Endothelial cell of umbilical vein (primary cell): ENCODE results near the gene COLEC11. TPM values are rescaled to one million over a fixed set of nuclear protein-coding genes. Genes with fewer than 3 reads are reported as not detected.

Source experiments
- BruUV-seq: library from RNA; stranded (reverse); fragments of 400-500 nt; replicated peaks from 2 replicates; lab custom pipeline; 2021; lab: Mats Ljungman, UMichigan
- CTCF ChIA-PET: fragments of 300-600, 350-600 bp; sonication (Branson Sonifier 250); formaldehyde crosslinking; loops from one replicate; lab custom pipeline; 2021; ENCODE audit warnings: antibody characterized with exemption, inconsistent platforms; lab: Charles Lee
- POLR2A ChIA-PET: fragments of 300-600, 350-600 bp; sonication (Branson Sonifier 250); formaldehyde crosslinking; loops from one replicate; lab custom pipeline; 2021; ENCODE audit warnings: antibody characterized with exemption, inconsistent platforms; lab: Charles Lee
- DNase-seq: peaks from one replicate; pipeline ENCODE4 v3.0.0-alpha.2; 2011; ENCODE audit warnings: low read depth, low spot score
- FAIRE-seq: peaks from 2 replicates; lab custom pipeline; 2011; peaks lifted over from hg19 to GRCh38; lab: Jason Lieb, UNC
- H2AFZ ChIP-seq: 2 replicates; pipeline ENCODE4 v1.6.0; 2012; ENCODE audit warnings: low read depth, low read length, control low read depth, inconsistent platforms
- H3K27ac ChIP-seq: 2 replicates; pipeline ENCODE4 v1.5.1; 2011; ENCODE audit warnings: low read depth, mild to moderate bottlenecking, control low read depth, low read length, moderate library complexity; ENCODE audit not compliant: insufficient read depth
- H3K27me3 ChIP-seq, 2 experiments: 2 replicates each; pipeline versions ENCODE4 v1.6.0 to v1.6.1; 2011; ENCODE audit warnings: low read length in 2 of 2, mixed read lengths in 1 of 2; ENCODE audit not compliant: control insufficient read depth in 2 of 2, insufficient read depth in 2 of 2
- H3K36me3 ChIP-seq, 2 experiments: 2 replicates in 1 of 2; 3 replicates in 1 of 2; pipeline ENCODE4 v1.5.1; 2011; ENCODE audit warnings: low read length in 2 of 2, mild to moderate bottlenecking in 1 of 2, moderate library complexity in 1 of 2; ENCODE audit not compliant: control insufficient read depth in 2 of 2, insufficient read depth in 2 of 2; ENCODE audit errors: extremely low read depth in 1 of 2
- H3K4me1 ChIP-seq: 3 replicates; pipeline ENCODE4 v1.5.1; 2011; ENCODE audit warnings: mild to moderate bottlenecking, low read length; ENCODE audit not compliant: control insufficient read depth, insufficient read depth; ENCODE audit errors: extremely low read depth
- H3K4me2 ChIP-seq: 2 replicates; pipeline ENCODE4 v1.6.1; 2011; ENCODE audit warnings: low read length, control low read depth, mixed read lengths; ENCODE audit not compliant: insufficient read depth
- H3K4me3 ChIP-seq, 3 experiments: fragments of 200-600 bp in 1 of 3; sonication (generic), shearing (Covaris generic) in 1 of 3; replicated peaks in 1 of 3; 2 replicates each; pipeline ENCODE4 v1.5.1; 2011 to 2016; ENCODE audit warnings: control low read depth in 3 of 3, low read length in 3 of 3, mild to moderate bottlenecking in 2 of 3, inconsistent platforms in 1 of 3, low read depth in 1 of 3, moderate library complexity in 1 of 3; ENCODE audit not compliant: insufficient read depth in 1 of 3
- H3K79me2 ChIP-seq: 2 replicates; pipeline ENCODE4 v1.6.0; 2012; ENCODE audit warnings: low read length, inconsistent platforms; ENCODE audit not compliant: control insufficient read depth, insufficient read depth
- H3K9ac ChIP-seq: replicated peaks from 2 replicates; pipeline ENCODE3; 2011; ENCODE audit warnings: low read length, control low read depth; ENCODE audit not compliant: insufficient read depth; ENCODE audit errors: extremely low read depth
- H3K9me1 ChIP-seq: replicated peaks from 3 replicates; pipeline ENCODE4 v1.6.0; 2011; ENCODE audit warnings: mild to moderate bottlenecking, low read length; ENCODE audit not compliant: control insufficient read depth, insufficient read depth; ENCODE audit errors: extremely low read depth
- H3K9me3 ChIP-seq: replicated peaks from 2 replicates; pipeline ENCODE4 v1.5.1; 2012; ENCODE audit warnings: low read length, inconsistent platforms; ENCODE audit not compliant: control insufficient read depth, insufficient read depth
- H4K20me1 ChIP-seq: replicated peaks from 2 replicates; pipeline ENCODE3; 2011; ENCODE audit warnings: mild to moderate bottlenecking, low read length; ENCODE audit not compliant: control insufficient read depth, insufficient read depth; ENCODE audit errors: extremely low read depth
- CTCF ChIP-seq, 2 donors: IDR thresholded peaks; 1 replicate in 1 of 2; 2 replicates in 1 of 2; pipeline ENCODE4 v1.5.1; 2011; ENCODE audit warnings: low read length in 2 of 2, mild to moderate bottlenecking in 2 of 2, moderate library complexity in 2 of 2, control low read depth in 1 of 2, inconsistent platforms in 1 of 2, low read depth in 1 of 2; ENCODE audit not compliant: insufficient read depth in 1 of 2; ENCODE audit errors: extremely low read depth in 1 of 2
- EZH2 ChIP-seq: IDR thresholded peaks from 2 replicates; pipeline ENCODE4 v1.6.1; 2012; ENCODE audit warnings: borderline replicate concordance, low read depth, mild to moderate bottlenecking, moderate library complexity, low read length, inconsistent platforms; ENCODE audit not compliant: severe bottlenecking
- FOS ChIP-seq: IDR thresholded peaks from 2 replicates; pipeline ENCODE4 v1.6.1; 2011; ENCODE audit warnings: mild to moderate bottlenecking, low read length, moderate library complexity, borderline replicate concordance; ENCODE audit not compliant: insufficient read depth
- GATA2 ChIP-seq: IDR thresholded peaks from 2 replicates; pipeline ENCODE4 v1.7.0; 2011; ENCODE audit warnings: low read depth, mild to moderate bottlenecking, moderate library complexity, mixed read lengths, low read length; ENCODE audit not compliant: insufficient read length, insufficient read depth
- JUN ChIP-seq: IDR thresholded peaks from 2 replicates; pipeline ENCODE4 v1.6.1; 2011; ENCODE audit warnings: borderline replicate concordance, low read depth; ENCODE audit not compliant: insufficient read length, insufficient read depth
- MYC ChIP-seq: IDR thresholded peaks from one replicate; pipeline ENCODE4 v1.6.1; 2011; ENCODE audit warnings: mild to moderate bottlenecking, low read depth, low read length
- POLR2A ChIP-seq: IDR thresholded peaks from 2 replicates; pipeline ENCODE4 v1.6.1; 2012; ENCODE audit warnings: low read depth, mild to moderate bottlenecking, control low read depth, low read length
- POLR2AphosphoS5 ChIP-seq: IDR thresholded peaks from 2 replicates; pipeline ENCODE4 v1.6.1; 2012; ENCODE audit warnings: low read depth, mild to moderate bottlenecking, control low read depth, low read length, moderate library complexity; ENCODE audit not compliant: insufficient read depth
- dilution Hi-C: fragments of 300-500 bp; cut with MboI; formaldehyde crosslinking; loops from one replicate; pipeline ENCODE4 v1.15.0; 2019; ENCODE audit warnings: low sequenced_read_pairs; ENCODE audit not compliant: extremely low pct_ligation_motif_present
- intact Hi-C: fragments of 100-400 bp; cut with micrococcal nuclease; formaldehyde crosslinking; loops from one replicate; pipeline ENCODE4 v1.10.0; 2022
- polyA plus RNA-seq, 4 experiments: library from polyadenylated mRNA; depleted of rRNA in 3 of 4; stranded (reverse) in 3 of 4; unstranded in 1 of 4; fragments of >200 nt; gene quantifications; 2 replicates each; pipeline versions ENCODE4 v1.2.1 to v1.2.3, GENCODE V29; 2011 to 2012; ENCODE audit warnings: missing spikeins in 1 of 4
- total RNA-seq: library from RNA; stranded (reverse); gene quantifications from 2 replicates; pipeline ENCODE4 v1.2.3, GENCODE V29; 2021
- TF ChIP-seq, protein P1 (sequence below): IDR thresholded peaks from 2 replicates; pipeline ENCODE4 v1.6.1; 2011; ENCODE audit not compliant: insufficient read depth, insufficient read length

COLEC11 gene
- total and polyA plus RNA-seq, 2 donors (not counting 3 experiments of a cell fraction or from before 2014, with no cell fraction given), result 0.15 TPM; not detected in 1

- FAIRE-seq, result no peak
- BruUV-seq, result no TSS peak
- POLR2A ChIA-PET, result no interaction called here
- intact Hi-C loops, result loop anchor here (5.0 kb wide), 2 partner anchors 76 to 351 kb away; partner anchors contain the start of gene RPS7
- Histone ChIP-seq H3K36me3 (no peaks in the 10 kb centered on the region), H3K9me3 (no peaks in the 10 kb centered on the region), H3K9me1 (no peaks in the 10 kb centered on the region), H3K9ac (no peak overlapping the region), H3K27me3 (no peaks in the 10 kb centered on the region), H4K20me1 (no peaks in the 10 kb centered on the region), H2AFZ (no peak overlapping the region), H3K27ac (no peak overlapping the region), H3K4me3 (no peak overlapping the region), H3K4me1 (peaks cover 2% of the 10 kb centered on the region), H3K79me2 (no peaks in the 10 kb centered on the region), H3K4me2 (no peak overlapping the region)
- TF ChIP-seq POLR2A, result no peak
- no peak for TF ChIP-seq CTCF (IDR thresholded peaks at IDR 0.05; ENCODE audit: extremely low read depth in 1 of 2, insufficient read depth in 1 of 2, low read depth in 1 of 2, low read length in 2 of 2)
- TF ChIP-seq JUN, result no peak
- TF ChIP-seq MYC, result no peak
- CTCF ChIA-PET, result interaction anchor here (1.0 to 4.1 kb wide), 2 partner anchors 204 to 230 kb away, joined by 3 to 41 read pairs; no protein-coding TSS in a partner anchor
- dilution Hi-C loops, result no loop called here
- no peak for DNase-seq
These were observed 58.1 kb downstream of the COLEC11 start for GRCh38 chr2:3652896-3653625.

DNA sequence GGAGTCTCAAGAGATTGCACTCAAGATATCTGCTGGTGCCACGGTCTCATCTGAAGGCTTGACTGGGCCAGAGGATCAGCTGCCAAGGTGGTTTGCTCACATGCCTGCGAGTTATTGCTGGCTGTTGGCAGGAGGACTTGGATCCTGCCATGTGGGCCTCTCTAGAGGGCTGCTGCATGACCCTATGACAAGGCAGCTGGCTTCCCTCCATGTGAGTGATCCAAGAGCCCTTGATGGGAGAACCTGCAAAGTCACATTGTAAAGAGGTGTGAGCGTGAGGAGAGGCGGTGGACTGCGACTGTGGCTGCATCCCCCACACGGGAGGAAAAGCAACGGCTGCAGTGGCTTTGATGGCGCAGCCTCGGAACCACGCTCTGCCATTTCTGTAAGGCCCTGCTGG is 59.1 kb downstream of the COLEC11 start:
- POLR2A ChIA-PET, result no interaction called here
- FAIRE-seq, result no peak
- BruUV-seq, result no TSS peak
- no peaks in the 10 kb centered on the region for H3K79me2 ChIP-seq
- H3K27me3 ChIP-seq, result no peaks in the 10 kb centered on the region
- dilution Hi-C loops, result no loop called here
- no peaks in the 10 kb centered on the region for H4K20me1 ChIP-seq
- no peaks in the 10 kb centered on the region for H3K36me3 ChIP-seq
- CTCF ChIA-PET, result interaction anchor here (4.1 kb wide), 1 partner anchor 231 kb away, joined by 41 read pairs; no protein-coding TSS in a partner anchor
- H3K4me2 ChIP-seq, result no peak overlapping the region
- no peak overlapping the region for H3K4me3 ChIP-seq
- H3K9ac ChIP-seq, result no peak overlapping the region
- intact Hi-C loops, result loop anchor here (5.0 kb wide), 2 partner anchors 77 to 352 kb away; partner anchors contain the start of gene RPS7
- peaks cover 2% of the 10 kb centered on the region for H3K4me1 ChIP-seq
- no peaks in the 10 kb centered on the region for H3K9me1 ChIP-seq
- no peaks in the 10 kb centered on the region for H3K9me3 ChIP-seq
- TF ChIP-seq, protein P1, sequence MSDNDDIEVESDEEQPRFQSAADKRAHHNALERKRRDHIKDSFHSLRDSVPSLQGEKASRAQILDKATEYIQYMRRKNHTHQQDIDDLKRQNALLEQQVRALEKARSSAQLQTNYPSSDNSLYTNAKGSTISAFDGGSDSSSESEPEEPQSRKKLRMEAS, result no peak
- TF ChIP-seq MYC (no peak), JUN (no peak), POLR2A (no peak), FOS (no peak), CTCF (IDR thresholded peaks at IDR 0.05; ENCODE audit: extremely low read depth in 1 of 2, insufficient read depth in 1 of 2, low read depth in 1 of 2, low read length in 2 of 2) (no peak), EZH2 (no peak), GATA2 (no peak), POLR2AphosphoS5 (no peak)
- H3K27ac ChIP-seq, result no peak overlapping the region
- no peak for DNase-seq
- no peak overlapping the region for H2AFZ ChIP-seq
